HFF-Myc (cell line): Measurements from ENCODE around the gene PCDHB11.
A peak's percentile ranks its signal among the peaks of the same experiment; 100 is the strongest.
"Not testable (repeated sequence)": the region's sequence is repeated elsewhere in the genome, so short reads cannot be mapped to it uniquely, and the experiment has no call there.

Source experiments
- DNase-seq: peaks from one replicate; pipeline ENCODE4 v3.0.0-alpha.2; 2011; ENCODE audit warnings: low read depth; ENCODE audit errors: extremely low read depth
- H3K4me3 ChIP-seq: replicated peaks from 2 replicates; pipeline ENCODE4 v1.5.1; 2011; ENCODE audit warnings: low read depth, mild to moderate bottlenecking, control low read depth, low read length
- TF ChIP-seq, protein P1 (sequence below): IDR thresholded peaks from 2 replicates; pipeline ENCODE4 v1.5.1; 2012; ENCODE audit warnings: mild to moderate bottlenecking, low read depth, low read length, control low read depth; ENCODE audit errors: missing control alignments

Gene PCDHB11

DNA sequence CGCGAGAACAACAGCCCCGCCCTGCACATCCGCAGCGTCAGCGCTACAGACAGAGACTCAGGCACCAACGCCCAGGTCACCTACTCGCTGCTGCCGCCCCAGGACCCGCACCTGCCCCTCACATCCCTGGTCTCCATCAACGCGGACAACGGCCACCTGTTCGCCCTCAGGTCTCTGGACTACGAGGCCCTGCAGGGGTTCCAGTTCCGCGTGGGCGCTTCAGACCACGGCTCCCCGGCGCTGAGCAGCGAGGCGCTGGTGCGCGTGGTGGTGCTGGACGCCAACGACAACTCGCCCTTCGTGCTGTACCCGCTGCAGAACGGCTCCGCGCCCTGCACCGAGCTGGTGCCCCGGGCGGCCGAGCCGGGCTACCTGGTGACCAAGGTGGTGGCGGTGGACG is 16.1 kb downstream of the PCDHB11 start:
- H3K4me3 ChIP-seq, DNase-seq: not testable (repeated sequence)

DNA sequence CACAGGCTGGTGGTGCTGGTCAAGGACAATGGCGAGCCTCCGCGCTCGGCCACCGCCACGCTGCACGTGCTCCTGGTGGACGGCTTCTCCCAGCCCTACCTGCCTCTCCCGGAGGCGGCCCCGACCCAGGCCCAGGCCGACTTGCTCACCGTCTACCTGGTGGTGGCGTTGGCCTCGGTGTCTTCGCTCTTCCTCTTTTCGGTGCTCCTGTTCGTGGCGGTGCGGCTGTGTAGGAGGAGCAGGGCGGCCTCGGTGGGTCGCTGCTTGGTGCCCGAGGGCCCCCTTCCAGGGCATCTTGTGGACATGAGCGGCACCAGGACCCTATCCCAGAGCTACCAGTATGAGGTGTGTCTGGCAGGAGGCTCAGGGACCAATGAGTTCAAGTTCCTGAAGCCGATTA is 16.6 kb downstream of the PCDHB11 start:
- not testable (repeated sequence) for H3K4me3 ChIP-seq, DNase-seq

DNA sequence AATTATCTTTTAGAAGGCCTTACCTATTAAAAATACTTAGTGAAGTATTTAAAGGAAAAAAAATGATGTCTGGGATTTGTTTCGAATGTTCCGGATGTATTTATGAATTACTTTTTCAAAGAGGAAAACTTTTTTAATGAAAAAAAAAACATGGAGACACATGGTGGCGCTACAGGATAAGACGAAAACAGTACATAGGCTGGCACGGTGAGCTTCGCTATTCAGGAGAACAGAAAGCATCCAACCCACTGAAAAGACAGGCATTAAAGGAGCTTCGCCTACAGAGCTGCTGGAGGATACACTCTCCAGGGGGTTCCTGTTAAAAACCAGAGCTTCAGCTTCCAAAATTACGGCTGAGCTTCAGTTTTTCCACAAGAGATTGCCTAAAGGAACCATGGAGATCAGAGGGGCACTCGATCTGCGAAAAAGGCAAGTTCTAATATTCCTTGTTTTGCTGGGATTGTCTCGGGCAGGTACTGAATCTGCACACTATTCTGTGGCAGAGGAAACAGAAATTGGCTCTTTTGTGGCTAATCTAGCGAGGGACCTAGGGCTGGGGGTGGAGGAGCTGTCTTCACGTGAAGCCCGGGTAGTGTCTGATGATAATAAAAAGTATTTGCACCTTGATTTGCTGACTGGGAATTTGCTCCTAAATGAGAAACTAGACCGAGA is 23.8 kb downstream of the PCDHB11 start, which contains the start of gene PCDHB14:
Gene PCDHB14, plus strand, starts transcription at position 232 of the 672 bp plus-strand sequence. Its CDS starts 163 bp downstream, at position 395.
- no peak for DNase-seq
- TF ChIP-seq, protein P1, sequence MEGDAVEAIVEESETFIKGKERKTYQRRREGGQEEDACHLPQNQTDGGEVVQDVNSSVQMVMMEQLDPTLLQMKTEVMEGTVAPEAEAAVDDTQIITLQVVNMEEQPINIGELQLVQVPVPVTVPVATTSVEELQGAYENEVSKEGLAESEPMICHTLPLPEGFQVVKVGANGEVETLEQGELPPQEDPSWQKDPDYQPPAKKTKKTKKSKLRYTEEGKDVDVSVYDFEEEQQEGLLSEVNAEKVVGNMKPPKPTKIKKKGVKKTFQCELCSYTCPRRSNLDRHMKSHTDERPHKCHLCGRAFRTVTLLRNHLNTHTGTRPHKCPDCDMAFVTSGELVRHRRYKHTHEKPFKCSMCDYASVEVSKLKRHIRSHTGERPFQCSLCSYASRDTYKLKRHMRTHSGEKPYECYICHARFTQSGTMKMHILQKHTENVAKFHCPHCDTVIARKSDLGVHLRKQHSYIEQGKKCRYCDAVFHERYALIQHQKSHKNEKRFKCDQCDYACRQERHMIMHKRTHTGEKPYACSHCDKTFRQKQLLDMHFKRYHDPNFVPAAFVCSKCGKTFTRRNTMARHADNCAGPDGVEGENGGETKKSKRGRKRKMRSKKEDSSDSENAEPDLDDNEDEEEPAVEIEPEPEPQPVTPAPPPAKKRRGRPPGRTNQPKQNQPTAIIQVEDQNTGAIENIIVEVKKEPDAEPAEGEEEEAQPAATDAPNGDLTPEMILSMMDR: no peak
- 0 out of 2 replicates have a peak within 1 kb of the TSS, but pooled peaks have one; percentile 5 for H3K4me3 ChIP-seq

DNA sequence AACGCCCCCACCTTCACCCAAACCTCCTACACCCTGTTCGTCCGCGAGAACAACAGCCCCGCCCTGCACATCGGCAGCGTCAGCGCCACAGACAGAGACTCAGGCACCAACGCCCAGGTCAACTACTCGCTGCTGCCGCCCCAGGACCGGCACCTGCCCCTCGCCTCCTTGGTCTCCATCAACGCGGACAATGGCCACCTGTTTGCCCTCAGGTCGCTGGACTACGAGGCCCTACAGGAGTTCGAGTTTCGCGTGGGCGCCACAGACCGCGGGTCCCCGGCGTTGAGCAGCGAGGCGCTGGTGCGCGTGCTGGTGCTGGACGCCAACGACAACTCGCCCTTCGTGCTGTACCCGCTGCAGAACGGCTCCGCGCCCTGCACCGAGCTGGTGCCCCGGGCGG is 25.4 kb downstream of the PCDHB11 start:
- DNase-seq, H3K4me3 ChIP-seq: not testable (repeated sequence)

DNA sequence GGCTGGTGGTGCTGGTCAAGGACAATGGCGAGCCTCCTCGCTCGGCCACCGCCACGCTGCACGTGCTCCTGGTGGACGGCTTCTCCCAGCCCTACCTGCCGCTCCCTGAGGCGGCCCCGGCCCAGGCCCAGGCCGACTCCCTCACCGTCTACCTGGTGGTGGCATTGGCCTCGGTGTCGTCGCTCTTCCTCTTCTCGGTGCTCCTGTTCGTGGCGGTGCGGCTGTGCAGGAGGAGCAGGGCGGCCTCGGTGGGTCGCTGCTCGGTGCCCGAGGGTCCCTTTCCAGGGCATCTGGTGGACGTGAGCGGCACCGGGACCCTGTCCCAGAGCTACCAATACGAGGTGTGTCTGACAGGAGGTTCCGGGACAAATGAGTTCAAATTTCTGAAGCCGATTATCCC is 26.0 kb downstream of the PCDHB11 start:
- H3K4me3 ChIP-seq, DNase-seq: not testable (repeated sequence)

DNA sequence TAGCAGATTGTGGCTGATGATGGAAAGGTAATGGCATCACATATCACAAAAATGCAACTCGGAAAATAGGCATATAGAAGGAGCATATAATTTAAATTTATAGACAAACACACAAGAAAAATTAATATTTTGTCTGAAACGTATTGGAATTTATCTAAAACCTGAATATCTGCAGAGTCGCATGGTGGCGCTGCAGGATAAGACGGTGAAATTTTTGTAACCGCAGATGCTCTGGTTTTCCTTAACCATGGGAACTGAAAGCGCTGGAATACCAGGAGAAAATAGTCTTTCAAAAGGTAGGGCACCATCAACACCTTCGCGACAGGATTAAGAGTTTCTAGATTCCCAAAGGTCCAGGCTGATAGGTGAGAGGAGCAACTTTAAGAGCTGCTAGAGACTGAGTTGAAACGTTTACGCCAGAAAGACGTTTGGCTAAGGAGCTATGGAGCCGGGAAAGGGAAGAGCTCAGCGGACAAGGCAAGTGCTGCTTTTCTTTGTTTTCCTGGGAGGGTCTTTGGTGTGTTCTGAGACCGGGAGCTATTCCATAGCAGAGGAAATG is 34.8 kb downstream of the PCDHB11 start:
- DNase-seq: no peak
- H3K4me3 ChIP-seq: no peak overlapping the region
- TF ChIP-seq, protein P1: peak; percentile 11

DNA sequence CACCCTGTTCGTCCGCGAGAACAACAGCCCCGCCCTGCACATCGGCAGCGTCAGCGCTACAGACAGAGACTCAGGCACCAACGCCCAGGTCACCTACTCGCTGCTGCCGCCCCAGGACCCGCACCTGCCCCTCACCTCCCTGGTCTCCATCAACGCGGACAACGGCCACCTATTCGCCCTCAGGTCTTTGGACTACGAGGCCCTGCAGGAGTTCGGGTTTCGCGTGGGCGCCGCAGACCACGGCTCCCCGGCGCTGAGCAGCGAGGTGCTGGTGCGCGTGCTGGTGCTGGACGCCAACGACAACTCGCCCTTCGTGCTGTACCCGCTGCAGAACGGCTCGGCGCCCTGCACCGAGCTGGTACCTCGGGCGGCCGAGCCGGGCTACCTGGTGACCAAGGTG is 36.5 kb downstream of the PCDHB11 start:
- H3K4me3 ChIP-seq, DNase-seq: not testable (repeated sequence)

DNA sequence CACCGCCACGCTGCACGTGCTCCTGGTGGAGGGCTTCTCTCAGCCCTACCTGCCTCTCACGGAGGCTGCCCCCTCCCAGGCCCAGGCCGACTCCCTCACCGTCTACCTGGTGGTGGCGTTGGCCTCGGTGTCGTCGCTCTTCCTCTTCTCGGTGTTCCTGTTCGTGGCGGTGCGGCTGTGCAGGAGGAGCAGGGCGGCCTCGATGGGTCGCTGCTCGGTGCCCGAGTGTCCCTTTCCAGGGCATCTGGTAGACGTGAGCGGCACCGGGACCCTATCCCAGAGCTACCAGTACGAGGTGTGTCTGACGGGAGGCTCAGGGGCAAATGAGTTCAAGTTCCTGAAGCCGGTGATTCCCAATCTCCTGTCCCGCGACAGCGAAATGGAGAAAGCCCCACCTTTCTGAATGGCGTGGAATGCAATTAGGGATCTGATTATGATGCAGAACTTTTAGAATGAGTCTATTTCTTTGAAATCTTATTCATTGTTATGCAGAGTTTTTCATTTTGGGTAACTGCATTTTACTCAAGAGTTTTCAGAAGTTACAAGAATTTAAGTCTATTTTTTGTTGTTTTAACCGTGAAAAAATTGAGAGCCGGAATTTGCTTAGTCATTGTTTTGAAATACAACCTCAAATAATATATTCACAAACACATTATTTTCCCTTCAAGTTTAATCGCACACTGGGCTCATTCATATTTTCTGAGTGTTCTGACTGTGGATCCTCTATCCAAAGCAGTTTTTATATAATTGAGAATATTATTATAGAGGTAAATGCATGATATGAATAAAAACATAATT is 37.3 kb downstream of the PCDHB11 start:
- TF ChIP-seq, protein P1: no peak
- no peak overlapping the region for H3K4me3 ChIP-seq
- DNase-seq: no peak

DNA sequence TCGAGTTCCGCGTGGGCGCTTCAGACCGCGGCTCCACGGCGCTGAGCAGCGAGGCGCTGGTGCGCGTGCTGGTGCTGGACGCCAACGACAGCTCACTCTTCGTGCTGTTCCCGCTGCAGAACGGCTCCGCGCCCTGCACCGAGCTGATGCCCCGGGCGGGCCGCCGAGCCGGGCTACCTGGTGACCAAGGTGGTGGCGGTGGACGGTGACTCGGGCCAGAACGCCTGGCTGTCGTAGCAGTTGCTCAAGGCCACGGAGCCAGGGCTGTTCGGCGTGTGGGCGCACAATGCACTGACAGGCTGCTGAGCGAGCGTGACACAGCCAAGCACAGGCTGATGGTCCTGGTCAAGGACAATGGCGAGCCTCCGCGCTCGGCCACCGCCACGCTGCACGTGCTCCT is 42.1 kb downstream of the PCDHB11 start:
- TF ChIP-seq, protein P1: no peak
- no peak overlapping the region for H3K4me3 ChIP-seq
- DNase-seq: no peak
